MCF 10A (cell line): ENCODE measurements around the gene KIAA0825. TPM values are rescaled to one million over a fixed set of nuclear protein-coding genes. Genes with fewer than 3 reads are reported as not detected.

ENCODE experiments used
- BruUV-seq: library from RNA; stranded (reverse); fragments of 400-500 nt; replicated peaks from 2 replicates; lab custom pipeline; 2021; lab: Mats Ljungman, UMichigan
- CTCF ChIA-PET: fragments of 300-600 bp; sonication (Branson Sonifier 250); formaldehyde crosslinking; extraction: SDS; loops from one replicate; lab custom pipeline; 2021; ENCODE audit warnings: antibody characterized with exemption, inconsistent platforms; lab: Yijun Ruan, JAX
- POLR2A ChIA-PET: fragments of 300-600, 350-650 bp; sonication (Branson Sonifier 250); formaldehyde crosslinking; extraction: SDS; loops from one replicate; lab custom pipeline; 2020; ENCODE audit warnings: antibody characterized with exemption, inconsistent platforms; lab: Yijun Ruan, JAX
- DNase-seq: peaks from one replicate; pipeline ENCODE4 v3.0.0-alpha.2; 2018; ENCODE audit not compliant: unreplicated experiment
- H3K27ac Mint-ChIP-seq: one replicate; pipeline ENCODE4 v1.8.0; 2022; ENCODE audit warnings: mild to moderate bottlenecking, low read depth, mixed read lengths; ENCODE audit not compliant: unreplicated experiment
- H3K27me3 Mint-ChIP-seq: one replicate; pipeline ENCODE4 v1.8.0; 2022; ENCODE audit warnings: mixed read lengths; ENCODE audit not compliant: insufficient read depth, unreplicated experiment
- H3K36me3 Mint-ChIP-seq: one replicate; pipeline ENCODE4 v1.8.0; 2022; ENCODE audit warnings: mild to moderate bottlenecking, moderate library complexity, mixed read lengths; ENCODE audit not compliant: insufficient read depth, unreplicated experiment
- H3K4me1 Mint-ChIP-seq: one replicate; pipeline ENCODE4 v1.8.0; 2022; ENCODE audit warnings: mixed read lengths; ENCODE audit not compliant: insufficient read depth, unreplicated experiment
- H3K4me3 Mint-ChIP-seq: one replicate; pipeline ENCODE4 v1.8.0; 2022; ENCODE audit warnings: mild to moderate bottlenecking, moderate library complexity, mixed read lengths; ENCODE audit not compliant: unreplicated experiment
- H3K9me3 Mint-ChIP-seq: one replicate; pipeline ENCODE4 v1.8.0; 2022; ENCODE audit warnings: mixed read lengths; ENCODE audit not compliant: unreplicated experiment
- CTCF ChIP-seq: fragments of 200-600 bp; IDR thresholded peaks from one replicate; pipeline ENCODE4 v1.8.0; 2022; ENCODE audit warnings: antibody characterized with exemption, mild to moderate bottlenecking; ENCODE audit not compliant: unreplicated experiment
- intact Hi-C: fragments of 100-400 bp; cut with micrococcal nuclease; formaldehyde crosslinking; loops from 2 replicates; pipeline ENCODE4 v1.14.1; 2022
- total RNA-seq: library from RNA; stranded (reverse); gene quantifications from 2 replicates; pipeline ENCODE4 v1.2.3, GENCODE V29; 2022

KIAA0825 gene
- total RNA-seq, 1 experiment from 2014 or later, result 2.1 TPM

DNA sequence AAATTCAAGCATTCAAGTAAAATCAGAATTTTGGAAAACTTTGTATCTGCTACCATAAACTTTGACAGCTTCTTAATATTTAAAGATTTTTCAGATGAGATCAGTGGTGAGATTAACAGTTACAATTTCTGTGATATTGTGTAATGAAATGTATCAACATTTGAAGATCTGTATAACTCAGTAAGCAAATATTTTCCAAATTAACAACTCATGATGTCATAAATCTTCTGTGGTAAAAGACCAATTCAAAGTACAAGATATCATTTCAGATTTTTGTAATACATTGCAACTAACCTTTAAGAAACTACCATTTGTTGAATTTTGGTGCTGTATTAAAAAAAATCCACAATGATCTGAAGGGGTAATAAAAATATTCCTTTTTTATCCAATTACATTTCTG is 352.2 kb downstream of the KIAA0825 start:
- H3K27me3 Mint-ChIP-seq, result no peaks in the 10 kb centered on the region
- intact Hi-C loops, result no loop called here
- CTCF ChIA-PET, result no interaction called here
- H3K4me1 Mint-ChIP-seq, result no peaks in the 10 kb centered on the region
- DNase-seq, result no peak
- no peak for TF ChIP-seq CTCF
- no peak overlapping the region for H3K27ac Mint-ChIP-seq
- peaks cover 12% of the 10 kb centered on the region for H3K9me3 Mint-ChIP-seq
- POLR2A ChIA-PET, result no interaction called here
- no TSS peak for BruUV-seq
- no peak overlapping the region for H3K4me3 Mint-ChIP-seq
- no peaks in the 10 kb centered on the region for H3K36me3 Mint-ChIP-seq

- no peaks in the 10 kb centered on the region for H3K4me1 Mint-ChIP-seq
- intact Hi-C loops, result no loop called here
- no peak for DNase-seq
- no TSS peak for BruUV-seq
- no peaks in the 10 kb centered on the region for H3K9me3 Mint-ChIP-seq
- no peaks in the 10 kb centered on the region for H3K27me3 Mint-ChIP-seq
- ChIA-PET CTCF (no interaction called here), POLR2A (no interaction called here)
- no peaks in the 10 kb centered on the region for H3K36me3 Mint-ChIP-seq
- TF ChIP-seq CTCF, result no peak
- no peak overlapping the region for H3K27ac Mint-ChIP-seq
- no peak overlapping the region for H3K4me3 Mint-ChIP-seq
Measured at GRCh38 chr5:94263068-94263467, 355.3 kb downstream of the KIAA0825 start.

GRCh38 chr5:94260096-94260495 is 358.3 kb downstream of the KIAA0825 start:
- ChIA-PET POLR2A (no interaction called here), CTCF (no interaction called here)
- no peak overlapping the region for H3K27ac Mint-ChIP-seq
- H3K4me1 Mint-ChIP-seq, result no peaks in the 10 kb centered on the region
- no peak for DNase-seq
- H3K9me3 Mint-ChIP-seq, result no peaks in the 10 kb centered on the region
- TF ChIP-seq CTCF, result no peak
- H3K36me3 Mint-ChIP-seq, result no peaks in the 10 kb centered on the region
- no peak overlapping the region for H3K4me3 Mint-ChIP-seq
- H3K27me3 Mint-ChIP-seq, result no peaks in the 10 kb centered on the region
- intact Hi-C loops, result no loop called here
- no TSS peak for BruUV-seq

DNA sequence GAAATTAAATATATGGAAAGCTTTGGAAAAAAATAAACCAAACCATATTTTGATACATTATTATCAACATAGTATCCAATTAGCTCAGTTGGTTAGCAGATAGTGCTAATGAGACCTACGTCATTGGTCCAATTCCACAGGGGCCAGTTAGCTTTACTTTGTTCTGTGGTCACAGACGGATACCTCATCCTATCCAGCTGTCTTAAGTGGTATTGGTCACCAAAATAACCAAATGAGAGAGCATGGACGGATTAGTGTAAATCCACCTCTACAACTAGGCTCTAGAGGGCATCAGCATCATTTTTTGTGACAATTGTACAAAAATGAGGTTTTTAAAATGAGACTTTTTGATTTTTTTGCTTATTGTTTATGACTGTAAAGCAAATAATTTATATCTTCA is 364.2 kb downstream of the KIAA0825 start:
- H3K27ac Mint-ChIP-seq, result no peak overlapping the region
- intact Hi-C loops, result no loop called here
- POLR2A ChIA-PET, result interaction anchor here (0.5 kb wide), 1 partner anchor 12 kb away, joined by 3 read pairs; no protein-coding TSS in a partner anchor
- BruUV-seq, result no TSS peak
- TF ChIP-seq CTCF, result no peak
- no peaks in the 10 kb centered on the region for H3K9me3 Mint-ChIP-seq
- CTCF ChIA-PET, result interaction anchor here (0.7 to 1.8 kb wide), 4 partner anchors 11 to 147 kb away, joined by 3 to 6 read pairs (median 5); no protein-coding TSS in a partner anchor
- H3K27me3 Mint-ChIP-seq, result no peaks in the 10 kb centered on the region
- no peak for DNase-seq
- H3K36me3 Mint-ChIP-seq, result no peaks in the 10 kb centered on the region
- no peaks in the 10 kb centered on the region for H3K4me1 Mint-ChIP-seq
- no peak overlapping the region for H3K4me3 Mint-ChIP-seq
